ENCODE results near the gene HOXB3. TPM values are rescaled to one million over a fixed set of nuclear protein-coding genes. Genes with fewer than 3 reads are reported as not detected.

The HOXB3 gene
- total RNA-seq, 4 donors from 2014 or later, result 1.3 to 5.5 (median 2.2) TPM

GRCh38 chr17:48622857-48623256 is 32.8 kb upstream of the HOXB3 start:
- Histone ChIP-seq H3K9me3 (no peaks in the 10 kb centered on the region), H3K4me1 (peaks cover 13 to 23% of the 10 kb centered on the region in 2 donors), H3K4me3 (no peak overlapping the region), H3K27me3 (peaks cover 93 to 99% (median 97%) of the 10 kb centered on the region in 3 donors), H3K36me3 (no peaks in the 10 kb centered on the region), H3K27ac (no peak overlapping the region)
- in situ Hi-C loops (cut with MboI; ENCODE audit: low sequenced_read_pairs in 4 of 4), result loop anchor here in 1 of 4 donors (10.0 kb wide), 1 partner anchor 318 kb away; no protein-coding TSS in a partner anchor
- TF ChIP-seq POLR2A (IDR thresholded peaks at IDR 0.05) (no peak), CTCF (IDR thresholded peaks at IDR 0.05 in 4 of 5, conservative IDR thresholded peaks at IDR 0.05 in 1 of 5) (no peak)
- DNase-seq, result no peak
- no peak for ATAC-seq
- intact Hi-C loops (cut with DNase I; ENCODE audit: low total_unique reads), result no loop called here

GRCh38 chr17:48621410-48622392 is 31.7 kb upstream of the HOXB3 start:
- Histone ChIP-seq H3K27me3 (peaks cover 93 to 99% (median 97%) of the 10 kb centered on the region in 3 donors), H3K27ac (no peak overlapping the region), H3K4me1 (peaks cover 9 to 20% of the 10 kb centered on the region in 2 donors), H3K4me3 (no peak overlapping the region), H3K9me3 (no peaks in the 10 kb centered on the region), H3K36me3 (no peaks in the 10 kb centered on the region)
- TF ChIP-seq POLR2A (IDR thresholded peaks at IDR 0.05), result no peak
- TF ChIP-seq CTCF (IDR thresholded peaks at IDR 0.05 in 4 of 5, conservative IDR thresholded peaks at IDR 0.05 in 1 of 5), result no peak
- intact Hi-C loops (cut with DNase I; ENCODE audit: low total_unique reads), result no loop called here
- in situ Hi-C loops (cut with MboI; ENCODE audit: low sequenced_read_pairs in 4 of 4), result loop anchor here in 1 of 4 donors (10.0 kb wide), 1 partner anchor 317 kb away; no protein-coding TSS in a partner anchor
- no peak for ATAC-seq
- no peak for DNase-seq

- Histone ChIP-seq H3K4me1 (peaks cover 5 to 9% of the 10 kb centered on the region in 2 donors), H3K4me3 (no peak overlapping the region), H3K27me3 (peaks cover 96 to 99% (median 99%) of the 10 kb centered on the region in 3 donors), H3K27ac (no peak overlapping the region), H3K36me3 (no peaks in the 10 kb centered on the region), H3K9me3 (no peaks in the 10 kb centered on the region)
- TF ChIP-seq POLR2A (IDR thresholded peaks at IDR 0.05), result no peak
- TF ChIP-seq CTCF (IDR thresholded peaks at IDR 0.05 in 4 of 5, conservative IDR thresholded peaks at IDR 0.05 in 1 of 5), result no peak
- ATAC-seq (no peak), DNase-seq (no peak)
- intact Hi-C loops (cut with DNase I; ENCODE audit: low total_unique reads) (no loop called here), in situ Hi-C loops (cut with MboI; ENCODE audit: low sequenced_read_pairs in 4 of 4) (loop anchor here in 1 of 4 donors (10.0 kb wide), 1 partner anchor 316 kb away; no protein-coding TSS in a partner anchor)
These were observed 30.6 kb upstream of the HOXB3 start for GRCh38 chr17:48620461-48621139.

GRCh38 chr17:48619826-48620449 is 29.9 kb upstream of the HOXB3 start:
- ATAC-seq, result no peak
- in situ Hi-C loops (cut with MboI; ENCODE audit: low sequenced_read_pairs in 4 of 4), result loop anchor here in 1 of 4 donors (10.0 kb wide), 1 partner anchor 315 kb away; no protein-coding TSS in a partner anchor

More at GRCh38 chr17:48619826-48620449, 29.9 kb upstream of the HOXB3 start:
- intact Hi-C loops (cut with DNase I; ENCODE audit: low total_unique reads), result loop anchor here (2.0 to 5.0 kb wide), 3 partner anchors 283 to 593 kb away; no protein-coding TSS in a partner anchor
- Histone ChIP-seq H3K4me3 (no peak overlapping the region), H3K27me3 (peaks cover 97 to 99% (median 99%) of the 10 kb centered on the region in 3 donors), H3K9me3 (no peaks in the 10 kb centered on the region), H3K4me1 (peaks cover 0 to 4% of the 10 kb centered on the region in 2 donors), H3K36me3 (no peaks in the 10 kb centered on the region), H3K27ac (no peak overlapping the region)
- no peak for DNase-seq
- TF ChIP-seq POLR2A (IDR thresholded peaks at IDR 0.05) (no peak), CTCF (IDR thresholded peaks at IDR 0.05 in 4 of 5, conservative IDR thresholded peaks at IDR 0.05 in 1 of 5) (no peak)

All from gastrocnemius medialis (tissue), 4 donors.